Testis (tissue), 3 donors: ENCODE results near the gene COX11. TPM values are rescaled to one million over a fixed set of nuclear protein-coding genes. Genes with fewer than 3 reads are reported as not detected.

Experiments used
- DNase-seq: peaks from one replicate; pipeline ENCODE4 v3.0.0-alpha.2; 2019
- H3K27ac ChIP-seq, 2 donors: fragments of 200-600 bp; sonication (generic); one replicate each; pipeline ENCODE4 v1.5.1; 2019
- H3K27me3 ChIP-seq: fragments of 200-600 bp; sonication (generic); one replicate; pipeline ENCODE4 v1.5.1; 2019
- H3K36me3 ChIP-seq: fragments of 200-600 bp; sonication (generic); one replicate; pipeline ENCODE4 v1.5.1; 2017; ENCODE audit warnings: low read depth; ENCODE audit errors: missing control alignments
- H3K4me1 ChIP-seq: fragments of 200-600 bp; sonication (generic); one replicate; pipeline ENCODE4 v1.5.1; 2019
- H3K4me3 ChIP-seq, 2 donors: fragments of 200-600 bp; sonication (generic); one replicate each; pipeline ENCODE4 v1.5.1; 2017 to 2019
- H3K9me3 ChIP-seq: fragments of 200-600 bp; sonication (generic); one replicate; pipeline ENCODE4 v1.5.1; 2017
- POLR2A ChIP-seq: fragments of 450-650 bp; IDR thresholded peaks from one replicate; pipeline ENCODE4 v1.6.1; 2017; ENCODE audit warnings: antibody characterized with exemption, mild to moderate bottlenecking, moderate library complexity
- WGBS, 2 donors: methylation state at CpG; one replicate each; pipeline ENCODE4 v1.1.5; 2018; 5-methylcytosine and 5-hydroxymethylcytosine counted together
- intact Hi-C: fragments of 100-400 bp; cut with DNase I; formaldehyde crosslinking; loops from one replicate; pipeline ENCODE4 v1.15.1; 2023; ENCODE audit warnings: low total_unique reads
- polyA plus RNA-seq: library from polyadenylated mRNA; stranded (reverse); fragments of 350-450 nt; fragmentation: Illumina TruSeq; extraction: RNeasy Lipid Tissue Mini Kit (QIAGEN cat#74804); gene quantifications from one replicate; pipeline ENCODE4 v1.2.3, GENCODE V29; 2014; ENCODE audit warnings: low read depth, low replicate concordance; ENCODE audit not compliant: insufficient read depth
- small RNA-seq, 2 donors: library from RNA; depleted of rRNA; stranded (forward); fragments of <200 nt; gene quantifications; one replicate each; pipeline ENCODE3, GENCODE V24; 2016
- total RNA-seq, 2 donors: library from RNA; depleted of rRNA; stranded (reverse); fragments of >200 nt; gene quantifications; one replicate each; pipeline ENCODE4 v1.2.3, GENCODE V29; 2016
- TF ChIP-seq, protein P1 (sequence below), 3 experiments: fragments of 450-650 bp in 2 of 3; fragments of 200-600 bp in 1 of 3; sonication (generic) in 1 of 3; IDR thresholded peaks; one replicate each; pipeline ENCODE4 v1.5.1; 2016 to 2019; ENCODE audit warnings: antibody characterized with exemption in 3 of 3, mild to moderate bottlenecking in 2 of 3, moderate library complexity in 1 of 3

COX11 gene
- total and polyA plus RNA-seq, 3 donors from 2014 or later, result 47.9 to 67.9 (median 56.2) TPM

DNA sequence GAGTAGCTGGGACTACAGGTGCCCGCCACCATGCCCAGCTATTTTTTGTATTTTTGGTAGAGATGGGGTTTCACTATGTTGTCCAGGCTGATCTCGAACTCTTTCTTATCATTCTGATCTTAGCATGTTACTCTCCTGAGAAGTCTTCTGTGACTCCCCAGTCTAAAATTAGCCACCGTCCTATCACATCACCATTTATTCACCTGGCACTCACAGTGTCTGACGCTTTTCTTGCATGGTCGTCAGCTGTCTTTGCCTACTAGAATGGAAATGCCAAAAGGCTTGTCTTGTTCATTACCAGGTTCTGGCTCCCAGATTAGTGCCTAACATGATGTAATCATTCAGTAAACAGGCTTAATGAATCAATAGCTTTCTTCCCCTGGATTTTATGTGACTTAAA is 44.0 kb downstream of the COX11 start:
- Histone ChIP-seq H3K4me1 (no peaks in the 10 kb centered on the region), H3K9me3 (no peaks in the 10 kb centered on the region), H3K27me3 (no peaks in the 10 kb centered on the region), H3K4me3 (no peak overlapping the region), H3K36me3 (no peaks in the 10 kb centered on the region), H3K27ac (no peak overlapping the region)
- DNase-seq, result no peak
- 98 to 100% methylated on average over 5 of the region's 5 CpGs for WGBS, 2 donors
- intact Hi-C loops, result no loop called here
- TF ChIP-seq POLR2A, result no peak

DNA sequence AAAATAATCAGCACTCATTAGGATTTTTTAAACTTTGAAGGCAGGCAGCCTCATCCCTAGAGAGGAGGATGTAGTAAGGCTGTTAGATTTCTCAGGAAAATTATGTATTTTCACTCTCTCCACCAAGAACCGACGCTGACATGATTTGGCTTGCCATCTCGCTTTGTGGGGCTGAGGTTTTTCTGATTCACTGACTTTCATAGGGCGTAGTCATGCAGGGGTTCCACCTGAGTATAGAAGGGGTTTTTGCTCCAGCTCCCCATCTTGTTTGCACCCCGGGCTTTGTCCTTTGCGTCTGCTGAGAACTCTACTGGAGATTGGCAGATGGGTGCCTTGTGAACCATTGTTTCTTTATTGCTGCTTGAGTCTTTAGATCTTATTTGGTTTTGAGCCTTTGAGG is 47.6 kb downstream of the COX11 start:
- no peak overlapping the region for H3K4me3 ChIP-seq
- TF ChIP-seq POLR2A, result no peak
- TF ChIP-seq, protein P1, sequence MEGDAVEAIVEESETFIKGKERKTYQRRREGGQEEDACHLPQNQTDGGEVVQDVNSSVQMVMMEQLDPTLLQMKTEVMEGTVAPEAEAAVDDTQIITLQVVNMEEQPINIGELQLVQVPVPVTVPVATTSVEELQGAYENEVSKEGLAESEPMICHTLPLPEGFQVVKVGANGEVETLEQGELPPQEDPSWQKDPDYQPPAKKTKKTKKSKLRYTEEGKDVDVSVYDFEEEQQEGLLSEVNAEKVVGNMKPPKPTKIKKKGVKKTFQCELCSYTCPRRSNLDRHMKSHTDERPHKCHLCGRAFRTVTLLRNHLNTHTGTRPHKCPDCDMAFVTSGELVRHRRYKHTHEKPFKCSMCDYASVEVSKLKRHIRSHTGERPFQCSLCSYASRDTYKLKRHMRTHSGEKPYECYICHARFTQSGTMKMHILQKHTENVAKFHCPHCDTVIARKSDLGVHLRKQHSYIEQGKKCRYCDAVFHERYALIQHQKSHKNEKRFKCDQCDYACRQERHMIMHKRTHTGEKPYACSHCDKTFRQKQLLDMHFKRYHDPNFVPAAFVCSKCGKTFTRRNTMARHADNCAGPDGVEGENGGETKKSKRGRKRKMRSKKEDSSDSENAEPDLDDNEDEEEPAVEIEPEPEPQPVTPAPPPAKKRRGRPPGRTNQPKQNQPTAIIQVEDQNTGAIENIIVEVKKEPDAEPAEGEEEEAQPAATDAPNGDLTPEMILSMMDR (IDR thresholded peaks at IDR 0.05), result no peak
- no peak for DNase-seq
- H3K4me1 ChIP-seq, result no peaks in the 10 kb centered on the region
- intact Hi-C loops, result no loop called here
- H3K36me3 ChIP-seq, result no peaks in the 10 kb centered on the region
- H3K9me3 ChIP-seq, result no peaks in the 10 kb centered on the region
- no peaks in the 10 kb centered on the region for H3K27me3 ChIP-seq
- whole genome bisulfite sequencing, 2 donors, result 78 to 86% methylated on average over 6 of the region's 6 CpGs
- H3K27ac ChIP-seq, result no peak overlapping the region

DNA sequence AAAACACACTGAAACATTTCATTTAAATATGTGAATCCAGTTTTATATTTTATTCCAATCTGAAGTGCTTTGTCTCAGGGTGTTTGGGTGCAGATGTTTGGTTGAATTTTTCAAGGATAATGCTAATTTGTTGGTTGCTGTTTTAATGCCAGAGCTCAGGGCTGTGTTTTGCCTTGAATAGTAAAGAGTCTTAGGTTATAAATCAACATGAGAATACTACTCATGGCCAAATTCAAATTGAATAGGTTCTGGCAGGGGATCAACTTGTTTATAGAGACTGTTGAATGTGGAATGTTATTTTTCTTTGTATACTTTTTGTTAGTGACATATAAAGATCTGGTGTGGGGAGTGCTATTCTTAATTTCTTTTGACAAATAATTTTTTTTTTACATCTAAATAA is 49.0 kb downstream of the COX11 start:
- DNase-seq, result no peak
- no peaks in the 10 kb centered on the region for H3K36me3 ChIP-seq
- TF ChIP-seq, protein P1 (IDR thresholded peaks at IDR 0.05), result no peak
- TF ChIP-seq POLR2A, result no peak

DNA sequence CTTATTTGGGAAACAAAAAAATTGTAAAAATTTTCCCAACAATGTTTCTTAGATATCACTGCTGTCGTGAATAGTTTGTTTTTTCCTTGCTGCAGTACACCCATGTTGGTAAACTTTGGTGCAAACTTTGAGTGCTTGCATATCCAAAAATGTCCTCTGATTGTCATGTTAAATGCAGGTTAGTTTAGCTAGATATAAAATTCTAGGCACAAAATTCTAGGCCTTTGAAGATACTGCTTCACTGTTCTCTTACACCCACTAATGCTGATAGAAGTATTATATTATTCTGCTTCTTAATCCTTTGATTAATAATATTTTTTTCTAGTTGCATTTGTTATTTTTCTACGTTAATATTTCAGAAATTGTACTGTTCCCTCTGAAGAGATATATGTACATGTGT is 51.7 kb downstream of the COX11 start:
- WGBS, 2 donors, result 80 to 90% methylated on average over 2 of the region's 2 CpGs
- no peak for DNase-seq
- intact Hi-C loops, result no loop called here
- Histone ChIP-seq H3K27ac (no peak overlapping the region), H3K27me3 (no peaks in the 10 kb centered on the region), H3K4me1 (no peaks in the 10 kb centered on the region), H3K36me3 (no peaks in the 10 kb centered on the region), H3K4me3 (no peak overlapping the region), H3K9me3 (no peaks in the 10 kb centered on the region)
- TF ChIP-seq, protein P1 (IDR thresholded peaks at IDR 0.05), result no peak
- no peak for TF ChIP-seq POLR2A

More for the DNA sequence above, 49.0 kb downstream of the COX11 start:
- no peaks in the 10 kb centered on the region for H3K9me3 ChIP-seq
- H3K4me1 ChIP-seq, result no peaks in the 10 kb centered on the region
- no peak overlapping the region for H3K27ac ChIP-seq
- H3K27me3 ChIP-seq, result no peaks in the 10 kb centered on the region
- intact Hi-C loops, result no loop called here
- H3K4me3 ChIP-seq, result no peak overlapping the region

Small RNA genes within 50 kb of the gene (small RNA-seq; reads per million reads assigned to genes)
- gene AC007485.1, result 0 reads per million in 2 donors

Other genes starting within 250 kb of the COX11 start
- 10 to 100 TPM; 28.7 to 35.5 TPM for gene TOM1L1, start 67.8 kb downstream of the COX11 start, total RNA-seq
- 27.9 TPM for gene TOM1L1, start 67.8 kb downstream of the COX11 start, polyA plus RNA-seq
- 10 to 100 TPM; 19.3 to 25.8 TPM for gene STXBP4, start 111 bp upstream of the COX11 start, total RNA-seq
- gene STXBP4, start 111 bp upstream of the COX11 start, polyA plus RNA-seq, result 4.7 TPM